Measurements from ENCODE around the gene HIP1R. TPM values are rescaled to one million over a fixed set of nuclear protein-coding genes. Genes with fewer than 3 reads are reported as not detected.

Gene HIP1R
- total and polyA plus RNA-seq, 2 of the 8 experiments (the other 6 are each of a cell fraction or from before 2014, with no cell fraction given): 11.2 to 14.5 TPM

GRCh38 chr12:122902854-122903692, 67.8 kb downstream of the HIP1R start:
- no peaks in the 10 kb centered on the region for H3K36me3 ChIP-seq (ENCODE audit: control insufficient read depth in 2 of 4, insufficient read depth in 4 of 4, low read length in 3 of 4)
- no peaks in the 10 kb centered on the region for H3K79me1 ChIP-seq (ENCODE audit: low read depth, low read length)
- H4K8ac ChIP-seq (ENCODE audit: extremely low read depth, insufficient read depth, low read length): no peak overlapping the region
- no peak overlapping the region for H2BK15ac ChIP-seq (ENCODE audit: low read length)
- H2BK120ac ChIP-seq (replicated peaks; ENCODE audit: low read depth, low read length): no peak overlapping the region
- ChIA-PET CTCF (ENCODE audit: partially characterized antibody) (interaction anchor here (0.7 to 1.1 kb wide), 2 partner anchors 36 to 160 kb away, joined by 3 read pairs; no protein-coding TSS in a partner anchor), POLR2A (ENCODE audit: partially characterized antibody) (no interaction called here)
- no peak overlapping the region for H2BK20ac ChIP-seq (ENCODE audit: low read length)
- no peak for DNase-seq (ENCODE audit: low read depth in 1 of 2, low spot score in 2 of 2)
- no peaks in the 10 kb centered on the region for H3K23me2 ChIP-seq (ENCODE audit: low read depth, low read length)
- H2AFZ ChIP-seq (ENCODE audit: low read length): no peak overlapping the region
- no peaks in the 10 kb centered on the region for H3K79me2 ChIP-seq (ENCODE audit: control insufficient read depth in 1 of 2, insufficient read depth in 2 of 2, low read length in 2 of 2)
- H4K20me1 ChIP-seq (replicated peaks in 1 of 2; ENCODE audit: control insufficient read depth in 1 of 2, insufficient read depth in 2 of 2, low read length in 2 of 2): no peaks in the 10 kb centered on the region
- no peak overlapping the region for H4K5ac ChIP-seq (ENCODE audit: insufficient read length, low read depth, low read length)
- H2BK12ac ChIP-seq (ENCODE audit: low read depth, low read length): no peak overlapping the region
- H3K56ac ChIP-seq (replicated peaks; ENCODE audit: insufficient read length, low read depth, low read length): no peak overlapping the region
- no peak overlapping the region for H3K4ac ChIP-seq (replicated peaks; ENCODE audit: insufficient read length, low read depth, low read length)
- no peak overlapping the region for H3K18ac ChIP-seq (ENCODE audit: extremely low read depth, low read length)
- WGBS, 2 experiments (ENCODE audit: extremely low coverage in 1 of 2, insufficient coverage in 1 of 2, insufficient read length in 1 of 2, insufficient replicate concordance in 2 of 2, low coverage in 1 of 2, low lambda C conversion rate in 2 of 2, missing lambda C conversion rate in 1 of 2): 61% methylated on average over 10 of the region's 10 CpGs; no CpG with 5 or more reads in 1 of the 2 experiments
- H3K23ac ChIP-seq (ENCODE audit: insufficient read length): no peak overlapping the region
- no peak overlapping the region for H3K9ac ChIP-seq (replicated peaks in 1 of 4; ENCODE audit: extremely low read depth in 1 of 4, low read depth in 3 of 4, low read length in 3 of 4)
- FAIRE-seq: no peak
- no peaks in the 10 kb centered on the region for H3K27me3 ChIP-seq (replicated peaks in 1 of 4; ENCODE audit: control insufficient read depth in 3 of 4, extremely low read depth in 1 of 4, insufficient read depth in 3 of 4, low read length in 3 of 4)
- H2AK5ac ChIP-seq (ENCODE audit: low read depth, low read length): no peak overlapping the region
- no peak overlapping the region for H2BK5ac ChIP-seq (ENCODE audit: low read depth, low read length)
- no peaks in the 10 kb centered on the region for H3K9me3 ChIP-seq (ENCODE audit: insufficient read depth in 2 of 2, low read depth in 1 of 2, low read length in 1 of 2)
- no peak overlapping the region for H3K4me2 ChIP-seq (ENCODE audit: insufficient read depth in 1 of 2, low read depth in 2 of 2, low read length in 2 of 2)
- H3K14ac ChIP-seq (ENCODE audit: insufficient read length): no peak overlapping the region
- H4K91ac ChIP-seq (replicated peaks; ENCODE audit: insufficient read length, low read length): no peak overlapping the region
- no peak overlapping the region for H3K4me3 ChIP-seq (ENCODE audit: extremely low read depth in 1 of 4, insufficient read depth in 2 of 4, low read depth in 3 of 4, low read length in 4 of 4)
- H3K27ac ChIP-seq (ENCODE audit: low read depth, low read length): no peak overlapping the region
- peaks cover 0 to 8% (median 2%) of the 10 kb centered on the region in 4 experiments; a peak in 3 of 7 replicates for H3K4me1 ChIP-seq (replicated peaks in 1 of 4; ENCODE audit: control insufficient read depth in 3 of 4, insufficient read depth in 4 of 4, low read length in 3 of 4)
- TF ChIP-seq EP300 (IDR thresholded peaks at IDR 0.05; ENCODE audit: borderline replicate concordance in 1 of 2, low read depth in 2 of 2, low read length in 2 of 2) (no peak), NRF1 (IDR thresholded peaks at IDR 0.05; ENCODE audit: low read depth, low read length) (no peak), CHD1 (IDR thresholded peaks at IDR 0.05; ENCODE audit: low read depth, low read length) (no peak), RAD21 (IDR thresholded peaks at IDR 0.05 in 1 of 2, conservative IDR thresholded peaks at IDR 0.05 in 1 of 2; ENCODE audit: low read depth in 2 of 2, low read length in 2 of 2) (no peak), PHF8 (conservative IDR thresholded peaks at IDR 0.05; ENCODE audit: low read depth, low read length) (no peak), BRCA1 (IDR thresholded peaks at IDR 0.05; ENCODE audit: low read depth, low read length) (no peak), GTF2F1 (IDR thresholded peaks at IDR 0.05; ENCODE audit: borderline replicate concordance, low read depth, low read length) (no peak), SIN3A (conservative IDR thresholded peaks at IDR 0.05 in 1 of 2, IDR thresholded peaks at IDR 0.05 in 1 of 2; ENCODE audit: low read depth in 1 of 2, low read length in 2 of 2) (no peak), E2F6 (IDR thresholded peaks at IDR 0.05) (no peak), SUZ12 (IDR thresholded peaks at IDR 0.05; ENCODE audit: low read length) (no peak), KDM4A (IDR thresholded peaks at IDR 0.05; ENCODE audit: low read depth, low read length, severe bottlenecking) (no peak)
